GM23338 (cell line): Measurements from ENCODE around the gene PUS1. TPM values are rescaled to one million over a fixed set of nuclear protein-coding genes. Genes with fewer than 3 reads are reported as not detected.

ENCODE experiments used
- ATAC-seq: fragments of 200-7000 bp; cut with Tn5 transposase; 3 replicates; pipeline ENCODE4 v1.9.1; 2020
- DNase-seq: peaks from one replicate; pipeline ENCODE4 v3.0.0-alpha.2; 2015; ENCODE audit warnings: low spot score
- H2AFZ ChIP-seq: fragments of 200-600 bp; sonication (generic); 2 replicates; pipeline ENCODE4 v1.8.0; 2016; ENCODE audit warnings: antibody characterized with exemption, mild to moderate bottlenecking, moderate library complexity
- H3F3A ChIP-seq: fragments of 200-600 bp; sonication (generic); replicated peaks from 2 replicates; pipeline ENCODE4 v1.8.0; 2017; ENCODE audit warnings: antibody characterized with exemption, mixed run types, low read depth
- H3K27ac ChIP-seq: fragments of 200-600 bp; sonication (generic); 2 replicates; pipeline ENCODE4 v1.6.1; 2016; ENCODE audit warnings: low read depth
- H3K27me3 ChIP-seq: fragments of 200-600 bp; sonication (generic); 2 replicates; pipeline ENCODE4 v1.8.0; 2016; ENCODE audit warnings: mild to moderate bottlenecking, mixed run types, moderate library complexity; ENCODE audit not compliant: insufficient read depth
- H3K36me3 ChIP-seq: fragments of 200-600 bp; sonication (generic); 2 replicates; pipeline ENCODE4 v1.8.0; 2016; ENCODE audit warnings: mild to moderate bottlenecking; ENCODE audit not compliant: insufficient read depth
- H3K4me1 ChIP-seq: fragments of 200-600 bp; sonication (generic); 2 replicates; pipeline ENCODE4 v1.8.0; 2016; ENCODE audit warnings: mild to moderate bottlenecking, moderate library complexity; ENCODE audit not compliant: insufficient read depth
- H3K4me2 ChIP-seq: fragments of 200-600 bp; sonication (generic); 2 replicates; pipeline ENCODE4 v1.7.1; 2017; ENCODE audit warnings: mixed run types
- H3K4me3 ChIP-seq: fragments of 200-600 bp; sonication (generic); 2 replicates; pipeline ENCODE4 v1.6.1; 2016; ENCODE audit warnings: mixed run types
- H3K79me2 ChIP-seq: fragments of 200-600 bp; sonication (generic); replicated peaks from 2 replicates; pipeline ENCODE4 v1.8.0; 2017; ENCODE audit warnings: mild to moderate bottlenecking; ENCODE audit not compliant: insufficient read depth
- H3K9me2 ChIP-seq: fragments of 200-600 bp; sonication (generic); 2 replicates; pipeline ENCODE4 v1.8.0; 2017; ENCODE audit not compliant: insufficient read depth
- H4K20me1 ChIP-seq: fragments of 200-600 bp; sonication (generic); replicated peaks from 2 replicates; pipeline ENCODE4 v1.8.0; 2017; ENCODE audit warnings: mild to moderate bottlenecking; ENCODE audit not compliant: insufficient read depth
- H3K27ac Mint-ChIP-seq: 2 replicates; pipeline ENCODE4 v1.8.0; 2020; ENCODE audit warnings: inconsistent platforms, mild to moderate bottlenecking, moderate library complexity, mixed read lengths
- H3K27me3 Mint-ChIP-seq: 3 replicates; pipeline ENCODE4 v1.8.0; 2022; ENCODE audit warnings: low read depth, mild to moderate bottlenecking, moderate library complexity, mixed read lengths, inconsistent platforms; ENCODE audit not compliant: insufficient read depth, poor library complexity
- H3K36me3 Mint-ChIP-seq: 3 replicates; pipeline ENCODE4 v1.8.0; 2021; ENCODE audit warnings: low read depth, mild to moderate bottlenecking, inconsistent platforms, moderate library complexity, mixed read lengths
- H3K4me1 Mint-ChIP-seq: 3 replicates; pipeline ENCODE4 v1.8.0; 2020; ENCODE audit warnings: mild to moderate bottlenecking, inconsistent platforms, mixed read lengths
- H3K4me3 Mint-ChIP-seq: 3 replicates; pipeline ENCODE4 v1.8.0; 2021; ENCODE audit warnings: moderate library complexity, mild to moderate bottlenecking, inconsistent platforms, mixed read lengths
- H3K9me3 Mint-ChIP-seq: 3 replicates; pipeline ENCODE4 v1.8.0; 2020; ENCODE audit warnings: moderate library complexity, mild to moderate bottlenecking, inconsistent platforms, mixed read lengths
- CREB1 ChIP-seq: fragments of 250-450 bp; sonication (Bioruptor Pico); IDR thresholded peaks from 2 replicates; pipeline ENCODE4 v1.5.0; 2020; ENCODE audit warnings: low read depth, mild to moderate bottlenecking, moderate library complexity
- EZH2phosphoT487 ChIP-seq: fragments of 200-600 bp; sonication (generic); IDR thresholded peaks from one replicate; pipeline ENCODE4 v1.8.1; 2018; ENCODE audit warnings: antibody characterized with exemption; ENCODE audit not compliant: unreplicated experiment
- NANOG ChIP-seq: IDR thresholded peaks from 2 replicates; pipeline ENCODE4 v1.6.1; 2016; ENCODE audit warnings: antibody characterized with exemption, borderline replicate concordance
- ZNF114 ChIP-seq: fragments of 250-450 bp; sonication (Bioruptor Pico); IDR thresholded peaks from 2 replicates; pipeline ENCODE4 v1.5.0; 2020; ENCODE audit warnings: mild to moderate bottlenecking, moderate library complexity
- ZNF331 ChIP-seq: fragments of 250-450 bp; sonication (Bioruptor Pico); IDR thresholded peaks from 2 replicates; pipeline ENCODE4 v1.5.0; 2020; ENCODE audit warnings: low read depth, mild to moderate bottlenecking, moderate library complexity
- polyA plus RNA-seq: library from polyadenylated mRNA; unstranded; fragments of >200 nt; fragmentation: Nextera tagmentation; extraction: Ambion mirVana; gene quantifications from 2 replicates; pipeline ENCODE4 v1.2.1, GENCODE V29; 2016
- total RNA-seq: library from RNA; depleted of rRNA; stranded (reverse); fragments of >200 nt; shearing (Covaris generic); gene quantifications from 2 replicates; pipeline ENCODE4 v1.2.3, GENCODE V29; 2014
- TF ChIP-seq, protein P1 (sequence below), 2 experiments: fragments of 200-600 bp in 1 of 2; sonication (generic) in 1 of 2; conservative IDR thresholded peaks; 2 replicates each; pipeline versions ENCODE4 v1.5.1 to v1.6.1; 2016 to 2017; ENCODE audit warnings: antibody characterized with exemption in 2 of 2, low read depth in 2 of 2, mild to moderate bottlenecking in 2 of 2, moderate library complexity in 1 of 2
- TF ChIP-seq, protein P2 (sequence below): IDR thresholded peaks from 2 replicates; pipeline ENCODE4 v1.6.1; 2016; ENCODE audit warnings: antibody characterized with exemption

Gene PUS1
- total and polyA plus RNA-seq, 2 experiments from 2014 or later, result 52.4 to 73.0 TPM

DNA sequence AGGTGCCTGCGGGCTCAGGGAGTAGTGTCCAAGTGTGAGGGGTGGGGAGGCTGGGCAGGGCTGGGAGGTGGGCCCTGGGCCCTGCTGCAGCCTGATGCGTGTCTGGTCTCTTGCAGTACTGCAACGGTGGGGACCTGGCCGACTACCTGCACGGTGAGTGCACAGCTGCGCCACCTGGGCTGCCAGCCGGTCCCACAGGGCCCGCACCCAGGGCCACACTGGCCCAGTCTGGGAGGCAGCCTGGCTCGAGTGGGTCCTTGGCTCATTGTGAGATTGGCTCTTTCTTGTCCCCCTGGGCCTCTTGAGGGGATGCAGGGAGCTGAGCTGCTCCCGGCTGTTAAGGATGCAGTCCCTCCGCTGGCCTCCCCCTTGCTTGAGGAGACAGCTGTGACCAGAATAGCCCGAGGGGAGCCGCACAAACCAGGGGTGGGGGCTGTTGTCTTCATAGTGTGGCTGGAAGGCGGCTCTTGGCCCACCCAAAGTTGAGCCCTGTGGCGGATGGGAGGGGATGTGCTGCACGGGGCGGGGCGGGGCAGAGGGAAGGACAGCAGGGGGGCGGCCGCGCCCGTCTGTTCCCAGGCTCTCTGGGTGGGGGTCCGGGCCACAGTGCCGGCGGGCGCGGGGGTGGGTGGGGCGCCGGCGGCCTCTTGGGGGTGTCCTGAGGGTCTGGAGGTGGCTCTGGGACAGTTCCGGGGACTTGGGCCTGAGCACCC is 21.5 kb upstream of the PUS1 start:
- Mint-ChIP-seq H3K36me3 (peaks cover 20% of the 10 kb centered on the region), H3K27ac (no peak overlapping the region), H3K4me1 (no peaks in the 10 kb centered on the region; the same call in 2 of the 3 replicates), H3K4me3 (no peak overlapping the region), H3K27me3 (peaks cover 10% of the 10 kb centered on the region), H3K9me3 (no peaks in the 10 kb centered on the region)
- H3K4me2 ChIP-seq, result no peak overlapping the region
- H3K4me1 ChIP-seq, result no peaks in the 10 kb centered on the region
- peaks cover 8% of the 10 kb centered on the region for H4K20me1 ChIP-seq
- peaks cover 6% of the 10 kb centered on the region for H3K79me2 ChIP-seq
- DNase-seq (no peak), ATAC-seq (no peak)
- no peak overlapping the region for H3K27ac ChIP-seq
- H3K9me2 ChIP-seq, result no peaks in the 10 kb centered on the region
- H3K4me3 ChIP-seq, result no peak overlapping the region
- H2AFZ ChIP-seq, result no peak overlapping the region
- TF ChIP-seq EZH2phosphoT487 (no peak), ZNF331 (CRISPR knock-in tag) (no peak)
- TF ChIP-seq, protein P1, sequence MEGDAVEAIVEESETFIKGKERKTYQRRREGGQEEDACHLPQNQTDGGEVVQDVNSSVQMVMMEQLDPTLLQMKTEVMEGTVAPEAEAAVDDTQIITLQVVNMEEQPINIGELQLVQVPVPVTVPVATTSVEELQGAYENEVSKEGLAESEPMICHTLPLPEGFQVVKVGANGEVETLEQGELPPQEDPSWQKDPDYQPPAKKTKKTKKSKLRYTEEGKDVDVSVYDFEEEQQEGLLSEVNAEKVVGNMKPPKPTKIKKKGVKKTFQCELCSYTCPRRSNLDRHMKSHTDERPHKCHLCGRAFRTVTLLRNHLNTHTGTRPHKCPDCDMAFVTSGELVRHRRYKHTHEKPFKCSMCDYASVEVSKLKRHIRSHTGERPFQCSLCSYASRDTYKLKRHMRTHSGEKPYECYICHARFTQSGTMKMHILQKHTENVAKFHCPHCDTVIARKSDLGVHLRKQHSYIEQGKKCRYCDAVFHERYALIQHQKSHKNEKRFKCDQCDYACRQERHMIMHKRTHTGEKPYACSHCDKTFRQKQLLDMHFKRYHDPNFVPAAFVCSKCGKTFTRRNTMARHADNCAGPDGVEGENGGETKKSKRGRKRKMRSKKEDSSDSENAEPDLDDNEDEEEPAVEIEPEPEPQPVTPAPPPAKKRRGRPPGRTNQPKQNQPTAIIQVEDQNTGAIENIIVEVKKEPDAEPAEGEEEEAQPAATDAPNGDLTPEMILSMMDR (conservative IDR thresholded peaks at IDR 0.05; ENCODE audit: low read depth in 2 of 2), result no peak
- TF ChIP-seq, protein P2, sequence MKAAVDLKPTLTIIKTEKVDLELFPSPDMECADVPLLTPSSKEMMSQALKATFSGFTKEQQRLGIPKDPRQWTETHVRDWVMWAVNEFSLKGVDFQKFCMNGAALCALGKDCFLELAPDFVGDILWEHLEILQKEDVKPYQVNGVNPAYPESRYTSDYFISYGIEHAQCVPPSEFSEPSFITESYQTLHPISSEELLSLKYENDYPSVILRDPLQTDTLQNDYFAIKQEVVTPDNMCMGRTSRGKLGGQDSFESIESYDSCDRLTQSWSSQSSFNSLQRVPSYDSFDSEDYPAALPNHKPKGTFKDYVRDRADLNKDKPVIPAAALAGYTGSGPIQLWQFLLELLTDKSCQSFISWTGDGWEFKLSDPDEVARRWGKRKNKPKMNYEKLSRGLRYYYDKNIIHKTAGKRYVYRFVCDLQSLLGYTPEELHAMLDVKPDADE, result no peak
- H3F3A ChIP-seq, result 0 out of 2 replicates have a peak, but pooled peaks cover 8% of the 10 kb centered on the region
- H3K36me3 ChIP-seq, result no peaks in the 10 kb centered on the region
- no peaks in the 10 kb centered on the region for H3K27me3 ChIP-seq

DNA sequence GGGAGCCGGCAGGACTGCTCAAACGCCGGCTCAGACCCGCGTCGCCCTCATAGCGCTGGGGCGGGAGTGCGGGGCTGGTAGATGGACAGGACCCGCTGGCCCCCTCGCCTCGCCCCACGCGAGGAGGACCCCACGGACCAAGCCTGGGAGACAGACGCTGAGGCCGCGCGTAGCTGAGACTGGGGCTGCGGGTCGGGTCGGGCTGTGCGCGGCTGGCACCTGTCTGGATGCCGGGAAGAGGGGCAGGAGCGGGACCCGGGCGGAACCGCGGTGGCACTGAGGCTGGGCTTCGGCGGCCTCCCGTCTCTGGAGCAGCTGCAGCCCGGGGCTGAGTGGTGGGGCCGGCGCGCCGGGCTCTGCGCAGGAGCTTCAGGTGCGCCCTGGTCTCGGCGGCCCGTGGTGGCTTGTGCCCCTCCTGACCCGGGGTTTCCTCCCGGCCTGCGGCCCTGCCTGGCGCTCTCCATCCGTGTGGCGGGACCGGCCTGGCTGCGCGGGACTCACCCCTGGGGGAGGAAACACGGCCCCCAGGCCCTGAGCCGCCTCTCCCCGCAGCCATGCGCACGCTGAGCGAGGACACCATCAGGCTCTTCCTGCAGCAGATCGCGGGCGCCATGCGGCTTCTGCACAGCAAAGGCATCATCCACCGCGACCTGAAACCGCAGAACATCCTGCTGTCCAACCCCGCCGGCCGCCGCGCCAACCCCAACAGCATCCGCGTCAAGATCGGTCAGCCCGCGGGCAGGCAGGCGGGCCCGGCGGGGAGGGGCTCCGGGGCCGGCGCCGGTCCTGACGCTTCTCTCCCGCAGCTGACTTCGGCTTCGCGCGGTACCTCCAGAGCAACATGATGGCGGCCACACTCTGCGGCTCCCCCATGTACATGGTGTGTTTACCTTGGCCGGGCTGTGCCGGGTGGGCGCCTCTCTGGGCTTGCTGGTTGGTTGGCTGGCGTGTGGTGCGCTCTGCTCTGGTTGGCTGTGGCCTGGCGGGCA is 20.7 kb upstream of the PUS1 start:
- Histone ChIP-seq H3K4me2 (no peak overlapping the region), H3K4me1 (no peaks in the 10 kb centered on the region), H3K36me3 (no peaks in the 10 kb centered on the region), H4K20me1 (peaks cover 8% of the 10 kb centered on the region), H2AFZ (no peak overlapping the region), H3F3A (0 out of 2 replicates have a peak, but pooled peaks cover 8% of the 10 kb centered on the region), H3K27ac (no peak overlapping the region), H3K27me3 (no peaks in the 10 kb centered on the region), H3K9me2 (no peaks in the 10 kb centered on the region), H3K79me2 (peaks cover 6% of the 10 kb centered on the region; the same call in 1 of the 2 replicates), H3K4me3 (no peak overlapping the region)
- Mint-ChIP-seq H3K27ac (no peak overlapping the region), H3K9me3 (no peaks in the 10 kb centered on the region), H3K36me3 (peaks cover 24% of the 10 kb centered on the region), H3K4me1 (no peaks in the 10 kb centered on the region; the same call in 2 of the 3 replicates), H3K27me3 (peaks cover 10% of the 10 kb centered on the region), H3K4me3 (no peak overlapping the region)
- DNase-seq, result no peak
- peak; percentile 38 for ATAC-seq
- TF ChIP-seq CREB1 (CRISPR knock-in tag), result no peak
- TF ChIP-seq NANOG, result no peak
- no peak for TF ChIP-seq ZNF114 (CRISPR knock-in tag)
